DMS153 treated with DMSO at 0.1 percent for 48 hours (cell line): ENCODE data around the gene IFI44.
A peak's percentile ranks its signal among the peaks of the same experiment; 100 is the strongest.

ENCODE experiments used
- DNase-seq: peaks from one replicate; lab custom pipeline; 2025; ENCODE audit not compliant: unreplicated experiment; lab: John Stamatoyannopoulos, UW

The IFI44 gene

GRCh38 chr1:78649628-78650027 lies at the start of gene IFI44:
IFI44 (plus strand) TSS chr1:78649831; CDS start chr1:78650196, 365 bp downstream.
- no peak for DNase-seq

- no peak for DNase-seq
Measured at GRCh38 chr1:78601068-78601467, 48.6 kb upstream of the IFI44 start.

- DNase-seq = no peak
Measured at GRCh38 chr1:78603206-78603605, 46.4 kb upstream of the IFI44 start.

- no peak for DNase-seq
Measured at GRCh38 chr1:78604643-78605042, 45.0 kb upstream of the IFI44 start.

GRCh38 chr1:78606274-78606673 lies 43.4 kb upstream of the IFI44 start:
- DNase-seq = no peak

GRCh38 chr1:78607334-78607927 lies 42.2 kb upstream of the IFI44 start:
- no peak for DNase-seq

- DNase-seq = no peak
Measured at GRCh38 chr1:78607944-78608343, 41.7 kb upstream of the IFI44 start.

GRCh38 chr1:78617615-78618026 lies 32.0 kb upstream of the IFI44 start:
- peak; percentile 67 for DNase-seq

- DNase-seq = no peak
Measured at GRCh38 chr1:78619032-78619431, 30.6 kb upstream of the IFI44 start.

GRCh38 chr1:78619446-78619802 lies 30.2 kb upstream of the IFI44 start:
- no peak for DNase-seq

- no peak for DNase-seq
Measured at GRCh38 chr1:78619803-78620579, 29.6 kb upstream of the IFI44 start, which contains the start of gene IFI44L. IFI44L (plus strand) TSS chr1:78620448; CDS start chr1:78627916, 7,468 bp downstream.

- DNase-seq = no peak
Measured at GRCh38 chr1:78620666-78621065, 29.0 kb upstream of the IFI44 start.

- no peak for DNase-seq
Measured at GRCh38 chr1:78622548-78622947, 27.1 kb upstream of the IFI44 start.

GRCh38 chr1:78624035-78624434 lies 25.6 kb upstream of the IFI44 start:
- no peak for DNase-seq

GRCh38 chr1:78627321-78627720 lies 22.3 kb upstream of the IFI44 start:
- DNase-seq = no peak

GRCh38 chr1:78630600-78630999 lies 19.0 kb upstream of the IFI44 start:
- no peak for DNase-seq

GRCh38 chr1:78633209-78633608 lies 16.4 kb upstream of the IFI44 start:
- DNase-seq = no peak

GRCh38 chr1:78640462-78640861 lies 9.2 kb upstream of the IFI44 start:
- no peak for DNase-seq

GRCh38 chr1:78641558-78641957 lies 8.1 kb upstream of the IFI44 start:
- no peak for DNase-seq

GRCh38 chr1:78645723-78646122 lies 3.9 kb upstream of the IFI44 start:
- no peak for DNase-seq

GRCh38 chr1:78647238-78647637 lies 2.4 kb upstream of the IFI44 start:
- no peak for DNase-seq

- no peak for DNase-seq
Measured at GRCh38 chr1:78650114-78650660, 556 bp downstream of the IFI44 start.
